BJ (cell line): ENCODE data around the gene HRAS. TPM values are rescaled to one million over a fixed set of nuclear protein-coding genes. Genes with fewer than 3 reads are reported as not detected.

ENCODE experiments used
- CTCF ChIA-PET: fragments of 350-600 bp; formaldehyde crosslinking; extraction: SDS; loops from one replicate; lab custom pipeline; 2021; ENCODE audit warnings: antibody characterized with exemption, inconsistent platforms; lab: Yijun Ruan, JAX
- POLR2A ChIA-PET: fragments of 300-600 bp; sonication (Branson Sonifier 250); formaldehyde crosslinking; extraction: SDS; loops from one replicate; lab custom pipeline; 2021; ENCODE audit warnings: antibody characterized with exemption; lab: Charles Lee
- DNase-seq: peaks from one replicate; pipeline ENCODE4 v3.0.0-alpha.2; 2011; ENCODE audit warnings: low read depth
- H3K27me3 ChIP-seq: 2 replicates; pipeline ENCODE4 v1.6.0; 2011; ENCODE audit warnings: low read length; ENCODE audit not compliant: control insufficient read depth, insufficient read depth
- H3K36me3 ChIP-seq: 2 replicates; pipeline ENCODE4 v1.5.1; 2011; ENCODE audit warnings: low read length; ENCODE audit not compliant: control insufficient read depth, insufficient read depth
- H3K4me3 ChIP-seq: 2 replicates; pipeline ENCODE4 v1.5.1; 2011; ENCODE audit warnings: low read depth, mild to moderate bottlenecking, control low read depth, low read length
- polyA plus RNA-seq: library from polyadenylated mRNA; depleted of rRNA; stranded (reverse); fragments of >200 nt; gene quantifications from 2 replicates; pipeline ENCODE4 v1.2.3, GENCODE V29; 2011
- TF ChIP-seq, protein P1 (sequence below): IDR thresholded peaks from 2 replicates; pipeline ENCODE4 v1.5.1; 2011; ENCODE audit warnings: low read depth, mild to moderate bottlenecking, control low read depth, inconsistent platforms, low read length, moderate library complexity; ENCODE audit not compliant: insufficient read depth

Gene HRAS
- polyA plus RNA-seq, 1 experiment: 90.4 TPM

DNA sequence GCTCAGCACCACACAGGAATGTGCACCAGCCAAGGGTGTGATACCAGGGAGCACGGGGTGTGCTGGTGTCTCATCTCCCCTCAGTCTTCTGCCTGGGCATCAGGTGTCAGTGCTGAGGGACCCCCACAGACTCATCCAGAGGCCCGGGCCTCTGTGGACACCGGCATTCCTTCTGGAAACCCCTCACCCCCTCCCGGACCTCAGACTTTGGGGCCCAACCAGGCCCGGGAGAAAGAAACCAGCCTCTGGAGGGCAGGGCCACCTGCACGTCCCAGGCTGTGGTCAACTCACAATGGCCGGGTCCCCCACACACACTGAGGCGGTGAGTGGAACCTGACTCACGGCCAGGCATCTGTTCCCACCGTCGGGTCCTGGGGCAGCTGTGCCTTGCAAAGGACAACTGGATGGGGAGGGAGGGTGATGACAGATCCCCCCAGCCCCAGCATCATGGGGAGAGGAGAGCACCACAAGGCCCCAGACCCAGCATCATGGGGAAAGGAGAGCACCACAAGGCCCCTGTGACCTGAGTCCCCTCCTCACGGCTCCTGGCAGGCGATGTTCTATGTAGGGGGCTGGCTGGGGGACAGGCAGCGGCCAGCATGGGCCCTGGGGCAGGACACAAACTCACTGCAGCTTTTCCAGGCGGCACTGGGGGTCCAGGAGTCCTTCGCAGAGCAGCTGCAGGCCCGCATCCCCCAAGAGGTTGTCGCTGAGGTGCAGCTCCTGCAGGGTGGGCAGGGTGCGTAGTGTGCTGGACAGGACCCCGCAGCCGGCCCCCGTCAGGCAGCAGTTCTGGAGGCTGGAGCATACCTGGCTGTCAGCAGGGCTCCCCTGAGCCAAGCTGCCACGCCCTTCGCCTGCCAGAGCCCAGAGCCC is 35.9 kb downstream of the HRAS start:
- DNase-seq: no peak
- CTCF ChIA-PET: no interaction called here
- no peak overlapping the region for H3K4me3 ChIP-seq
- H3K27me3 ChIP-seq: no peaks in the 10 kb centered on the region
- POLR2A ChIA-PET: no interaction called here
- H3K36me3 ChIP-seq: peaks cover 61% of the 10 kb centered on the region
- TF ChIP-seq, protein P1, sequence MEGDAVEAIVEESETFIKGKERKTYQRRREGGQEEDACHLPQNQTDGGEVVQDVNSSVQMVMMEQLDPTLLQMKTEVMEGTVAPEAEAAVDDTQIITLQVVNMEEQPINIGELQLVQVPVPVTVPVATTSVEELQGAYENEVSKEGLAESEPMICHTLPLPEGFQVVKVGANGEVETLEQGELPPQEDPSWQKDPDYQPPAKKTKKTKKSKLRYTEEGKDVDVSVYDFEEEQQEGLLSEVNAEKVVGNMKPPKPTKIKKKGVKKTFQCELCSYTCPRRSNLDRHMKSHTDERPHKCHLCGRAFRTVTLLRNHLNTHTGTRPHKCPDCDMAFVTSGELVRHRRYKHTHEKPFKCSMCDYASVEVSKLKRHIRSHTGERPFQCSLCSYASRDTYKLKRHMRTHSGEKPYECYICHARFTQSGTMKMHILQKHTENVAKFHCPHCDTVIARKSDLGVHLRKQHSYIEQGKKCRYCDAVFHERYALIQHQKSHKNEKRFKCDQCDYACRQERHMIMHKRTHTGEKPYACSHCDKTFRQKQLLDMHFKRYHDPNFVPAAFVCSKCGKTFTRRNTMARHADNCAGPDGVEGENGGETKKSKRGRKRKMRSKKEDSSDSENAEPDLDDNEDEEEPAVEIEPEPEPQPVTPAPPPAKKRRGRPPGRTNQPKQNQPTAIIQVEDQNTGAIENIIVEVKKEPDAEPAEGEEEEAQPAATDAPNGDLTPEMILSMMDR: no peak

DNA sequence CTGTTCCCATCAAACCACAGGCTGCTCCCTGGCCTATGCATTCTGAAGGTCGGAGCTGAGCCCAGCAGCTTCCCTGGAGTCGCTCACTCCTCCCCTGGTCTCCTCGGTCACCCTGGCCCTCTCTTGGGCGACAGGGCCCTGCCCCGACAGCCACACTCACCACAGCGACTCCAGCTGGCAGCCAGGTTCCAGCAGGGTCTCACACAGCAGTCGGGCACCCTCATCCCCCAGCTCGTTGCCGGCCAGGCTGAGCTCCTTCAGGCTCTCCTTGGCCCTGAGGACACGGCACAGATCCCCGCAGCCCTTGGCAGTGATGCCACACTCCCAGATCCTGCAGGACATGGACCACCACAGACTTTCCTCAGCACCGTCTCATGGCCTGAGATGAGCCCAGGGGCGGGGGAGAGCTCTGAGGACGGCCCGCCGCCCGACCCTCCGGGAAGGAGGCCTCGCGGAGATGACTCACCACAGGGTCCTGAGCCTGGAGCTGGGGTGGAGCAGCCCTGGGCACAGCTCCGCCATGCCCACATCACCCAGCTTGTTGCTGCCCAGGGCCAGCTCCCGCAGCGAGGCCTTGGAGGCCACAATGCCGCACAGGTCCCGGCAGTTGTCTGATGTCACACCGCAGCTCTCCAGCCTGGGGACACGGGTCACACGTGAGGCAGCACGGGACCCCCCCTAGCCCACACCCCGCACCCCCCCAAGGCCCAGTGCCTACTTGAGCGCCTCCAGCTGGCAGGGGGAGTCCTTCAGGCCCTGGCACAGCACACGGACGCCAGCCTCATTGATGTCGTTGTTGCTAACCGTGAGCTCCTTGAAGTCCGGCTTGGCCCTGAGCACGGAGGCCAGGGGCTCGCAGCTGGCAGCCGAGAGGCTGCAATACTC is 36.8 kb downstream of the HRAS start:
- Histone ChIP-seq H3K27me3 (no peaks in the 10 kb centered on the region), H3K36me3 (peaks cover 67% of the 10 kb centered on the region), H3K4me3 (no peak overlapping the region)
- DNase-seq: no peak
- ChIA-PET POLR2A (no interaction called here), CTCF (interaction anchor here (0.8 to 1.0 kb wide), 2 partner anchors 20 to 59 kb away, joined by 3 to 5 read pairs; no protein-coding TSS in a partner anchor)
- TF ChIP-seq, protein P1: no peak

DNA sequence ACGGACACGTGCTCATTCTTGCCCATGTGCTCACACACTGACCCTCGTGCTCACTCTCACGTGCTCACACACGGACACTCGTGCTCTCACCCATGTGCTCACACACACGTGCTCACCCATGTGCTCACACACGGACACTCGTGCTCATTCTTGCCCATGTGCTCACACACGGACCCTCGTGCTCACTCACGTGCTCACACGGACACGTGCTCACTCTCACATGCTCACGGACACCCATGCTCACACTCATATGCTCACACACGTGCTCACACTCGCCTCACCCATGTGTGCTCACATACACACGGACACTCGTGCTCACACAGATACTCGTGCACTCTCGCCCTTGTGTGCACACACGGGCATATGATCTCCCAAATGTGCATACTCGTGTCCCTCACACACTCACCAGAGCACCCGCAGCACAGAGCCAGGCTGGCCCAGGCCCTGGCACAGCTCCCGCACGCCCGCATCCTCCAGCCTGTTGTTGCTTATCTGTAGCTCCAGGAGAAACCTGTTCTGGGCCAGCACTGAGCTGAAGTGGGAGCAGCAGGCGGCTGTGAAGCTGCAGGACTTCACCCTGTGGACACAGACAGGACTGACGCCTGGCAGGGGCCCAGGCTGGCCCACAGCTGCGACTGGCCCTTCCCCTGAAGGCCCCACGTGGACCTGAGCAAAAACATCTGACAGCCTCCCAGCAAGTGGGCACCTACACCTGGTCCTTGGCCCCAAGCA is 37.6 kb downstream of the HRAS start:
- POLR2A ChIA-PET: no interaction called here
- no peak for DNase-seq
- CTCF ChIA-PET: interaction anchor here (0.8 to 1.0 kb wide), 2 partner anchors 21 to 58 kb away, joined by 3 to 5 read pairs; no protein-coding TSS in a partner anchor
- no peaks in the 10 kb centered on the region for H3K27me3 ChIP-seq
- H3K4me3 ChIP-seq: no peak overlapping the region
- peaks cover 68% of the 10 kb centered on the region for H3K36me3 ChIP-seq
- TF ChIP-seq, protein P1: no peak

DNA sequence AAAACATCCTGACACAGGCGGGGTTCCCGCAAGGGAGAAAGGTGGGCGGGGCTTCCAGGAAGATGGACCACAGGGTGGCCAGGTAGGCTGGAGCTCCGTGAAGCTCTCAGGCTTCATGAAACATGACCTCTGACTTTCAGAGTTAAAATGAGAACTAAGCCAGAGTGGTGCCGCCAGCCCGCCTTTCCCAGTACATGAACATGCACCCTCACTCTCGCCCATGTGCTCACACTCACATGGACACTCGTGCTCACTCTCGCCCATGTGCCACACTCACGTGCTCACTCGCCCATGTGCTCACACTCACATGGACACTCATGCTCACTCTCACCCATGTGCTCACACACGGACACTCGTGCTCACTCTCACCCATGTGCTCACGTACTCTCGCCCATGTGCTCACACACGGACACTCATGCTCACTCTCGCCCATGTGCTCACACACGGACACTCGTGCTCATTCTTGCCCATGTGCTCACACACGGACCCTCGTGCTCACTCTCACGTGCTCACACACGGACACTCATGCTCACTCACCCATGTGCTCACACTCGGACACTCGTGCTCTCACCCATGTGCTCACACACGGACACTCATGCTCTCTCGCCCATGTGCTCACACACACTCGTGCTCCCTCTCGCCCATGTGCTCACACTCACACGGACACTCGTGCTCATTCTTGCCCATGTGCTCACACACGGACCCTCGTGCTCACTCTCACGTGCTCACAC is 38.4 kb downstream of the HRAS start:
- Histone ChIP-seq H3K4me3 (no peak overlapping the region), H3K27me3 (no peaks in the 10 kb centered on the region), H3K36me3 (peaks cover 66% of the 10 kb centered on the region)
- DNase-seq: no peak
- ChIA-PET POLR2A (no interaction called here), CTCF (no interaction called here)
- TF ChIP-seq, protein P1: no peak
